HG02840 (cell line): ENCODE results near the gene FAM177A1.
"Not testable (repeated sequence)": the region's sequence is repeated elsewhere in the genome, so short reads cannot be mapped to it uniquely, and the experiment has no call there.

ENCODE experiments used
- ATAC-seq: cut with Tn5 transposase; IDR thresholded peaks from one replicate; pipeline ENCODE4 v1.9.1; 2021; ENCODE audit warnings: mild to moderate bottlenecking, moderate library complexity, moderate number of reproducible peaks; ENCODE audit not compliant: unreplicated experiment, low FRiP score

The FAM177A1 gene

DNA sequence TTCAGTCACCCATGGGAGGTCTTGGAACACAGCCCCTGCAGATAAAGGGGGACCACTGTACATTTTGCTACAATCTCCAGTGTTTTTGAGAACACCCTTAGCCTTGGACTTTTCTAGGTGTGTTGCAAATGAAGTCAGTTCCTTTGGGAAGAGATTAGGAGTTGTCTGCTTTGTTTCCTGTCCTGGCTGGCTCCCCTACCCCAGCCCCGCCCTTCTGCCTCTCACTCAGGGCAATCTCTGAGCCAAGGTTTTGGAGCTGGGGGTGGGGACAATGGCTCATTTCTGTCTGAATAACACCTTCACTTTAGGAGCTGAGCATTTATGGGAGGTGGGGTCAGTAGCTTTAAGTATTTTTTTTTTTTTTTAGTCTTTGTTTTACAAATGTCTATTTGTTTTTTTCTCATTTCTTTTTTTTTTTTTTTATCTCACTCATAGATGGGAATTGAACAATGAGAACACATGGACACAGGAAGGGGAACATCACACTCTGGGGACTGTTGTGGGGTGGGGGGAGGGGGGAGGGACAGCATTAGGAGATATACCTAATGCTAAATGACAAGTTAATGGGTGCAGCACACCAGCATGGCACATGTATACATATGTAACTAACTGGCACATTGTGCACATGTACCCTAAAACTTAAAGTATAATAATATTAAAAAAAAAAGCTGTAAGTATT, 15.2 kb downstream of the FAM177A1 start:
- not testable (repeated sequence) for ATAC-seq

GRCh38 chr14:35065731-35066130, 19.7 kb downstream of the FAM177A1 start:
- not testable (repeated sequence) for ATAC-seq

- no peak for ATAC-seq
Observed at GRCh38 chr14:35068238-35069012, 22.4 kb downstream of the FAM177A1 start.

- ATAC-seq: no peak
Observed at GRCh38 chr14:35072226-35072625, 26.2 kb downstream of the FAM177A1 start.

DNA sequence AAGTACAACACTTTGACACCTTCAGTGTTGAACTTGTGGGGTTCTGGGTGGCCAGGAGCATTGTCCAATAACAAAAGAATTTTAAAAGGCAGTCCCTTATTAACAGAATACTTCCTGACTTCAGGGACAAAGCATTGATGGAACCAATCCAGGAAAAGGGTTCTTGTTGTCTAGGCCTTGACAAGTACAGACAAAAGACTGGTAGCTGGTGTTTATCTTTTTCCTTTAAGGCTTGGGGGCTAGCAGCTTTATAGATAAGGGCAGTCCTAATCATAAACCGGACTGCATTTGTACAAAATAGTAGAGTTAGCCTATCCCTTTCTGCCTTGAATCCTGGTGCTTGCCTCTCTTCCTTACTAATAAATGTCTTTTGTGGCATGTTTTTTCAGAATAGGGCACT, 27.4 kb downstream of the FAM177A1 start:
- ATAC-seq: no peak

GRCh38 chr14:35078082-35078481, 32.0 kb downstream of the FAM177A1 start:
- ATAC-seq: no peak

- ATAC-seq: no peak
Observed at GRCh38 chr14:35079742-35080141, 33.7 kb downstream of the FAM177A1 start.

DNA sequence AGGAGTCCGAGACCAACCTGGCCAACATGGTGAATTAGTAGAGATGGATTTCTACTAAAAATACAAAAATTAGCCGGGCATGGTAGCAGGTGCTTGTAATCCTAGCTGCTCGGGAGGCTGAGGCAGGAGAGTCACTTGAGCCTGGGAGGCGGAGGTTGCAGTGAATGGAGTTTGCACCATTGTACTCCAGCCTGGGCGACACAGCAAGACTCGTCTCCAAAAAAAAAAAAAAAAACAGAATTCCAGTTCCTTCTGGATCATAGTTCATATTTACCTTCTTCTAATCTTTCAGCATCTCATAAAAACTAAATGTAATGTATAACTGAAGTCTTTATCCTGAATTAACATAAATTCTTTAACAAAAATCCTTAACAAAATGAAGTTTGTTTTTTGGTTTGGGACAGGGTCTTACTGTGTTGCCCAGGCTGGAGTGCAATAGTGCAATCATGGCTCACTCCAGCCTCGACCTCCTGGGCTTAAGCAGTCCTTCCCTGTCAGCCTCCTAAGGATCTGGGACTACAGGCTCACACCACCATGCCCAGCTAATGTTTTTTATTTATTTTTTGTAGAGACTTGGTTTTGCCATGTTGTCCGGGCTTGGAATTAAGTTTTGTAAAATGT, 37.6 kb downstream of the FAM177A1 start:
- no peak for ATAC-seq

GRCh38 chr14:35085441-35085840, 39.4 kb downstream of the FAM177A1 start:
- no peak for ATAC-seq

- no peak for ATAC-seq
Observed at GRCh38 chr14:35088514-35088913, 42.4 kb downstream of the FAM177A1 start.

DNA sequence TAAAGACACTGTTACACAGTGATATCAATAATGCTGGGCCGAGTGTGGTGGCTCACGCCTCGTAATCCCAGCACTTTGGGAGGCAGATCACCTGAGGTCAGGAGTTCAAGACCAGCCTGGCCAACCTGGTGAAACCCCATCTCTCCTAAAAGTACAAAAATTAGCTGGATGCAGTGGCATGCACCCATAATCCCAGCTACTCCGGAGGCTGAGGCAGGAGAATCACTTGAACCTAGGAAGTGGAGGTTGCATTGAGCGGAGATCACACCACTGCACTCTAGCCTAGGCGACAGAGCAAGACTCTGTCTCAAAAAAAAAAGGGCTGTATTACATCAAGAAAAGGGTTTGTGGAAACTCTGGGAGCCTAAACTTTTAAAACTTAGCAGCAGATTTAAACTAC, 48.6 kb downstream of the FAM177A1 start:
- ATAC-seq: not testable (repeated sequence)

DNA sequence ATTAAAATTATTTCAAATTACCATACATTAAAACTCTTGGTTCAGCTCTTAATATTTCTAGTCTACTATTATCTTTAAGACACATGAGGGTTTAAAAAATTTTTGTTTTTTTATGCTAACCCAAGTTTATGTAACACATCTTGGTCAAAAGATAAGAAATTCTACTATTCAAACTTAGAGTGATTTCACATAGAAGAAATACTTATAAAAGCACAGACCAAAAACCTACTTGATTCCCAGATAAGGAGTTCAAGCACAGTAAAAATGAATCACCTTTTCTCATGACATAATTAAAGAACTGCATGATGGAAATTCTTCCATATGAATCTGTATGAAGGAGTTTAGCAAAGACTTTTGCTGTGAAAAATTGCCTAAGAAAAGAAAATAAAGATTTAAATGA, 61.8 kb downstream of the FAM177A1 start:
- ATAC-seq: no peak

DNA sequence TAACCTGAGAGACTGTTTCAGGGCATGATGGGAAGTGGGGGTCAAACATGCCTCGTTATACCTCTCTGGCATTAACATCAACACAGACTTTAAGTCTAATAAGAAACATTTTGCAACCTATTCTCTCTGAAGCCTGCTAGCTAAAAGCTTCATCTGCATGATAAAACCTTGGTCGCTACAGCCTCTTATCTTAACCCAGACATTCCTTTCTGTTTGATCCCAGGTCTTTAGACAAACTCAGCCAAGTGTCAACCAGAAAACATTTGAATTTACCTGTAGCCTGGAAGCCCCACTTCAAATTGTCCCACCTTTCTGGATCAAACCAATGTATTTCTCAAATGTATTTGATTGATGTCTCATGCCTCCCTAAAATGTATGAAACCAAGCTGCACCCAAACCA, 66.6 kb downstream of the FAM177A1 start:
- ATAC-seq: no peak

- ATAC-seq: no peak
Observed at GRCh38 chr14:35113308-35113950, 67.4 kb downstream of the FAM177A1 start.

GRCh38 chr14:35114036-35114435, 68.0 kb downstream of the FAM177A1 start:
- ATAC-seq: no peak

- no peak for ATAC-seq
Observed at GRCh38 chr14:35116242-35116641, 70.2 kb downstream of the FAM177A1 start.

- no peak for ATAC-seq
Observed at GRCh38 chr14:35117112-35117511, 71.0 kb downstream of the FAM177A1 start.

DNA sequence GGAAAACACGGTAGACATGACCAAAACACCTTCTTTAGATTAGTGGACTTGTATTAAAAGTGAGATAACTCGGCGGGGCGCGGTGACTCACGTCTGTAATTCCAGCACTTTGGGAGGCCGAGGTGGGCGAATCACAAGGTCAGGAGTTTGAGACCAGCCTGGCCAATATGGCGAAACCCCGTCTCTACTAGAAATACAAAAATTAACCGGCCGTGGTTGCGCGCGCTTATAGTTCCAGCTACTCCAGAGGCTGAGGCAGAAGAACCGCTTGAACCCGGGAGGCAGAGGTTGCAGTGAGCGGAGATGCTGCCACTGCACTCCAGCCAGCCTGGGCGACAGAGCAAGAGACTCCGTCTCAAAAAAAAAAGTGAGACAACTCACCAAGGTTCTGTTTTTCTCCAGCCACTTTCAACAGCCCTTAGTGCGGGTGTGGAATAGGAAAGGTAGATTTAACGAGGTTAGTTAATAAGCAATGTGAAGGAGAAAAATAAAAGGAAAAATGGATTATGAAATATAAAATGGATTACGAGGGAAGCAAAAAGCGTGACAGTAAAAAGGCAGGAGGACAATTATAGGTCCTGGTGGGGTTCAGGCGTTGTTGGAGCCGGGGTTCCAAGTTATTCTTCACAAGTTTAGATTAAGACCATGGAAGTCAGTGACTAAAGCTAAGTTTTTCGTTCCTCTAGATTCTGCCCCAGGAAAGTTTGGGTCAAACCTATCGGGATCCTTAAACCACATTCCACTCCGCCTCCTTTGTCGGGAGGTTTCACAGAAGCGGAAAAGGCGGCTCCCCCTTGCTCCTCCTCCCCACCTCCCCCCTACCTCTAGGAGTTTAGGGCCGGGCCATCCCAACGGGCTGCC, 75.2 kb downstream of the FAM177A1 start:
- ATAC-seq: no peak

- peak; percentile 83 for ATAC-seq
Observed at GRCh38 chr14:35121887-35122695, 76.0 kb downstream of the FAM177A1 start, which contains the start of the genes PPP2R3C and PRORP. TSS of gene PPP2R3C (minus strand) at chr14:35121990. CDS start at chr14:35121959, 31 bp downstream. TSS of gene PRORP (plus strand) at chr14:35122552. CDS start at chr14:35123246, 694 bp downstream.
